HepG2 (cell line): ENCODE measurements around the gene GSTK1. TPM values are rescaled to one million over a fixed set of nuclear protein-coding genes. Genes with fewer than 3 reads are reported as not detected.
"Not testable (repeated sequence)": the region's sequence is repeated elsewhere in the genome, so short reads cannot be mapped to it uniquely, and the experiment has no call there.

Experiments used
- ATAC-seq: fragments of 200-7000 bp; cut with Tn5 transposase; 3 replicates; pipeline ENCODE4 v1.9.1; 2020; ENCODE audit warnings: mild to moderate bottlenecking, moderate library complexity
- BruUV-seq: library from RNA; stranded (reverse); fragments of 400-500 nt; replicated peaks from 2 replicates; lab custom pipeline; 2021; lab: Mats Ljungman, UMichigan
- CTCF ChIA-PET: fragments of 300-600 bp; formaldehyde crosslinking; extraction: SDS; loops from one replicate; lab custom pipeline; 2021; ENCODE audit warnings: low total read pairs, inconsistent platforms, low intra/inter-chr PET ratio; lab: Yijun Ruan, JAX
- POLR2A ChIA-PET: fragments of 350-600 bp; sonication (Branson Sonifier 250); formaldehyde crosslinking; loops from one replicate; lab custom pipeline; 2020; ENCODE audit warnings: antibody characterized with exemption, inconsistent platforms; lab: Yijun Ruan, JAX
- DNase-seq: peaks from one replicate; pipeline ENCODE4 v3.0.0-alpha.2; 2015; ENCODE audit warnings: low spot score
- FAIRE-seq: peaks from 3 replicates; lab custom pipeline; 2011; peaks lifted over from hg19 to GRCh38; lab: Jason Lieb, UNC
- H2AFZ ChIP-seq: one replicate; pipeline ENCODE4 v1.6.1; 2011; ENCODE audit warnings: low read length, inconsistent platforms
- H3K27ac ChIP-seq: fragments of 300-600 bp; 3 replicates; pipeline ENCODE4 v1.8.0; 2011; ENCODE audit warnings: mixed run types, mild to moderate bottlenecking, mixed read lengths, low read length, inconsistent platforms; ENCODE audit not compliant: insufficient read depth; ENCODE audit errors: extremely low read length
- H3K27me3 ChIP-seq, 2 experiments: fragments of 200-600 bp in 1 of 2; 2 replicates in 1 of 2; 3 replicates in 1 of 2; pipeline versions ENCODE4 v1.6.0 to v1.8.0; 2011; ENCODE audit warnings: low read length in 2 of 2, mild to moderate bottlenecking in 2 of 2, moderate library complexity in 2 of 2, inconsistent platforms in 1 of 2; ENCODE audit not compliant: insufficient read depth in 2 of 2, control insufficient read depth in 1 of 2
- H3K36me3 ChIP-seq, 2 experiments: fragments of 200-600 bp in 1 of 2; replicated peaks in 1 of 2; 2 replicates in 1 of 2; 3 replicates in 1 of 2; pipeline versions ENCODE4 v1.5.1 to v1.8.0; 2011; ENCODE audit warnings: low read length in 2 of 2, inconsistent platforms in 1 of 2; ENCODE audit not compliant: insufficient read depth in 2 of 2, control insufficient read depth in 1 of 2
- H3K4me1 ChIP-seq: 2 replicates; pipeline ENCODE4 v1.5.1; 2012; ENCODE audit warnings: low read length, inconsistent platforms; ENCODE audit not compliant: insufficient read depth
- H3K4me2 ChIP-seq: 2 replicates; pipeline ENCODE4 v1.6.0; 2011; ENCODE audit warnings: low read depth, low read length, inconsistent platforms
- H3K4me3 ChIP-seq, 3 experiments: fragments of 200-600 bp in 1 of 3; sonication (generic), shearing (Covaris generic) in 1 of 3; replicated peaks in 1 of 3; 2 replicates each; pipeline ENCODE4 v1.5.1; 2011 to 2016; ENCODE audit warnings: low read length in 3 of 3, inconsistent platforms in 2 of 3, low read depth in 2 of 3, mild to moderate bottlenecking in 2 of 3, control low read depth in 1 of 3, mixed read lengths in 1 of 3; ENCODE audit not compliant: insufficient read depth in 1 of 3
- H3K79me2 ChIP-seq: one replicate; pipeline ENCODE4 v1.6.1; 2011; ENCODE audit warnings: low read length, inconsistent platforms; ENCODE audit not compliant: insufficient read depth
- H3K9ac ChIP-seq: 2 replicates; pipeline ENCODE4 v1.6.0; 2011; ENCODE audit warnings: mild to moderate bottlenecking, low read depth, low read length, inconsistent platforms; ENCODE audit not compliant: insufficient read depth
- H3K9me3 ChIP-seq: 2 replicates; pipeline ENCODE4 v1.5.1; 2012; ENCODE audit warnings: mild to moderate bottlenecking, low read length
- H4K20me1 ChIP-seq: 2 replicates; pipeline ENCODE4 v1.6.0; 2011; ENCODE audit warnings: inconsistent platforms, mild to moderate bottlenecking, low read length, moderate library complexity; ENCODE audit not compliant: insufficient read depth
- AGO1 ChIP-seq: fragments of 200-400 bp; formaldehyde crosslinking; IDR thresholded peaks from 2 replicates; pipeline ENCODE4 v1.6.1; 2017; ENCODE audit warnings: mild to moderate bottlenecking, low read depth, low read length, moderate library complexity; ENCODE audit not compliant: poor library complexity, severe bottlenecking
- AHR ChIP-seq: IDR thresholded peaks from 2 replicates; pipeline ENCODE4 v1.6.1; 2018; ENCODE audit warnings: missing genetic modification reagents, missing compliant biosample characterization
- DNMT3B ChIP-seq: conservative IDR thresholded peaks from 2 replicates; pipeline ENCODE4 v1.6.1; 2016; ENCODE audit warnings: missing biosample characterization, control low read depth
- DR1 ChIP-seq: sonication (generic); formaldehyde crosslinking; IDR thresholded peaks from 2 replicates; pipeline ENCODE4 v1.8.0; 2021; ENCODE audit warnings: mild to moderate bottlenecking, missing genetic modification reagents, inconsistent platforms
- ELF3 ChIP-seq: IDR thresholded peaks from 2 replicates; pipeline ENCODE4 v1.6.1; 2016; ENCODE audit warnings: missing genetic modification reagents, missing compliant biosample characterization
- FOXC1 ChIP-seq: sonication (generic); formaldehyde crosslinking; IDR thresholded peaks from 2 replicates; pipeline ENCODE4 v1.8.0; 2022; ENCODE audit warnings: mild to moderate bottlenecking, missing genetic modification reagents, borderline replicate concordance
- GATA4 ChIP-seq: sonication (generic); IDR thresholded peaks from 2 replicates; pipeline ENCODE4 v1.6.1; 2016; ENCODE audit warnings: antibody characterized with exemption, low read depth, borderline replicate concordance
- NCOA5 ChIP-seq: sonication (generic); formaldehyde crosslinking; IDR thresholded peaks from 2 replicates; pipeline ENCODE4 v1.4.0; 2020; ENCODE audit warnings: missing genetic modification reagents
- PHF20 ChIP-seq: sonication (generic); formaldehyde crosslinking; IDR thresholded peaks from 2 replicates; pipeline ENCODE4 v1.5.0; 2020; ENCODE audit warnings: mild to moderate bottlenecking, missing genetic modification reagents
- SATB2 ChIP-seq: sonication (generic); formaldehyde crosslinking; IDR thresholded peaks from 2 replicates; pipeline ENCODE4 v1.5.0; 2020; ENCODE audit warnings: missing genetic modification reagents
- SRSF1 ChIP-seq: fragments of 200-400 bp; formaldehyde crosslinking; optimal IDR thresholded peaks from 2 replicates; pipeline ENCODE3; 2017; ENCODE audit warnings: mild to moderate bottlenecking, low read depth, low read length, moderate library complexity
- TRIM24 ChIP-seq: sonication (generic); formaldehyde crosslinking; IDR thresholded peaks from 2 replicates; pipeline ENCODE4 v1.8.0; 2022; ENCODE audit warnings: mild to moderate bottlenecking, missing genetic modification reagents
- ZFP90 ChIP-seq: sonication (generic); formaldehyde crosslinking; IDR thresholded peaks from 2 replicates; pipeline ENCODE4 v1.8.0; 2022; ENCODE audit warnings: missing genetic modification reagents, mild to moderate bottlenecking, inconsistent platforms, borderline replicate concordance
- ZNF547 ChIP-seq: sonication (generic); formaldehyde crosslinking; IDR thresholded peaks from 2 replicates; pipeline ENCODE4 v1.5.1; 2020; ENCODE audit warnings: mild to moderate bottlenecking, missing genetic modification reagents
- ZNF607 ChIP-seq: sonication (generic); formaldehyde crosslinking; IDR thresholded peaks from 2 replicates; pipeline ENCODE4 v1.5.1; 2020; ENCODE audit warnings: missing genetic modification reagents, mild to moderate bottlenecking, borderline replicate concordance
- ZNF850 ChIP-seq: sonication (generic); formaldehyde crosslinking; conservative IDR thresholded peaks from 2 replicates; pipeline ENCODE4 v1.9.0; 2021; ENCODE audit warnings: mild to moderate bottlenecking, missing genetic modification reagents
- ZSCAN20 ChIP-seq: sonication (generic); formaldehyde crosslinking; IDR thresholded peaks from 2 replicates; pipeline ENCODE4 v1.4.0; 2020; ENCODE audit warnings: missing genetic modification reagents, mild to moderate bottlenecking, borderline replicate concordance
- WGBS: methylation state at CpG from one replicate; pipeline ENCODE4 v1.1.6; 2017; ENCODE audit warnings: low lambda C conversion rate; 5-methylcytosine and 5-hydroxymethylcytosine counted together
- in situ Hi-C: cut with HindIII; loops from 2 replicates; pipeline ENCODE4 v1.10.0; 2017; ENCODE audit warnings: low pct_unique_long_range_greater_than_20kb; ENCODE audit not compliant: extremely low pct_ligation_motif_present
- intact Hi-C: fragments of 100-400 bp; cut with micrococcal nuclease; formaldehyde crosslinking; loops from one replicate; pipeline ENCODE4 v1.10.0; 2022; ENCODE audit not compliant: unreplicated experiment
- polyA plus RNA-seq, 8 experiments: library from polyadenylated mRNA; depleted of rRNA in 3 of 8; stranded (reverse) in 7 of 8; unstranded in 1 of 8; fragments of >200 nt; fragmentation: Illumina TruSeq in 4 of 8; extraction: Trizol in 4 of 8; gene quantifications; 2 replicates each; pipeline versions ENCODE4 v1.2.1 to v1.2.3, GENCODE V29; 2011 to 2016; ENCODE audit warnings: low read depth in 4 of 8, missing spikeins in 1 of 8, mixed read lengths in 1 of 8; ENCODE audit not compliant: insufficient read depth in 1 of 8
- total RNA-seq, 5 experiments: library from RNA; depleted of rRNA; stranded (reverse); fragments of >200 nt; fragmentation: Illumina TruSeq; extraction: Trizol; gene quantifications; 2 replicates each; pipeline ENCODE4 v1.2.3, GENCODE V29; 2016; ENCODE audit warnings: low read depth in 1 of 5
- TF ChIP-seq, protein P1 (sequence below): sonication (generic); formaldehyde crosslinking; IDR thresholded peaks from 2 replicates; pipeline ENCODE4 v1.4.0; 2020; ENCODE audit warnings: missing genetic modification reagents, borderline replicate concordance

The GSTK1 gene
- total and polyA plus RNA-seq, 2 of the 13 experiments (the other 11 are each of a cell fraction or from before 2014, with no cell fraction given), result 64.6 to 92.1 TPM

- TF ChIP-seq GATA4, result peak; percentile 79; the same call in 1 of the 2 replicates
- no peak; the same call in 1 of the 2 replicates for TF ChIP-seq ZNF547 (CRISPR knock-in tag)
- TF ChIP-seq PHF20 (CRISPR knock-in tag), result peak; percentile 88
- peak; percentile 70 for TF ChIP-seq ELF3 (CRISPR knock-in tag)
- peak; percentile 62; the same call in 1 of the 2 replicates for TF ChIP-seq ZNF607 (CRISPR knock-in tag)
- TF ChIP-seq DNMT3B (CRISPR knock-in tag), result no peak
- peak; percentile 50 for TF ChIP-seq AGO1
- no peak for TF ChIP-seq AHR
- no peak for TF ChIP-seq ZSCAN20 (CRISPR knock-in tag)
- TF ChIP-seq ZNF850 (CRISPR knock-in tag), result no peak
- TF ChIP-seq DR1 (CRISPR knock-in tag), result peak; percentile 60
- no peak for TF ChIP-seq TRIM24
- TF ChIP-seq SRSF1, result peak; percentile 88
- no peak for TF ChIP-seq NCOA5 (CRISPR knock-in tag)
- TF ChIP-seq FOXC1 (CRISPR knock-in tag), result peak; percentile 86; the same call in 1 of the 2 replicates
- TF ChIP-seq ZFP90 (CRISPR knock-in tag), result 0 out of 2 replicates have a peak, but pooled peaks have one; percentile 58
- no peak for TF ChIP-seq SATB2
- TF ChIP-seq, protein P1, sequence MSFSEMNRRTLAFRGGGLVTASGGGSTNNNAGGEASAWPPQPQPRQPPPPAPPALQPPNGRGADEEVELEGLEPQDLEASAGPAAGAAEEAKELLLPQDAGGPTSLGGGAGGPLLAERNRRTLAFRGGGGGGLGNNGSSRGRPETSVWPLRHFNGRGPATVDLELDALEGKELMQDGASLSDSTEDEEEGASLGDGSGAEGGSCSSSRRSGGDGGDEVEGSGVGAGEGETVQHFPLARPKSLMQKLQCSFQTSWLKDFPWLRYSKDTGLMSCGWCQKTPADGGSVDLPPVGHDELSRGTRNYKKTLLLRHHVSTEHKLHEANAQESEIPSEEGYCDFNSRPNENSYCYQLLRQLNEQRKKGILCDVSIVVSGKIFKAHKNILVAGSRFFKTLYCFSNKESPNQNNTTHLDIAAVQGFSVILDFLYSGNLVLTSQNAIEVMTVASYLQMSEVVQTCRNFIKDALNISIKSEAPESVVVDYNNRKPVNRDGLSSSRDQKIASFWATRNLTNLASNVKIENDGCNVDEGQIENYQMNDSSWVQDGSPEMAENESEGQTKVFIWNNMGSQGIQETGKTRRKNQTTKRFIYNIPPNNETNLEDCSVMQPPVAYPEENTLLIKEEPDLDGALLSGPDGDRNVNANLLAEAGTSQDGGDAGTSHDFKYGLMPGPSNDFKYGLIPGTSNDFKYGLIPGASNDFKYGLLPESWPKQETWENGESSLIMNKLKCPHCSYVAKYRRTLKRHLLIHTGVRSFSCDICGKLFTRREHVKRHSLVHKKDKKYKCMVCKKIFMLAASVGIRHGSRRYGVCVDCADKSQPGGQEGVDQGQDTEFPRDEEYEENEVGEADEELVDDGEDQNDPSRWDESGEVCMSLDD (CRISPR knock-in tag), result peak; percentile 78; the same call in 1 of the 2 replicates
Observed at GRCh38 chr7:143263266-143264195, at the start of gene GSTK1 (continued).

- intact Hi-C loops, BruUV-seq, H3K27me3 ChIP-seq, H4K20me1 ChIP-seq, H3K4me2 ChIP-seq, POLR2A ChIA-PET, FAIRE-seq, H2AFZ ChIP-seq, H3K9ac ChIP-seq, H3K27ac ChIP-seq, ATAC-seq, H3K4me1 ChIP-seq, H3K9me3 ChIP-seq, H3K4me3 ChIP-seq, DNase-seq, H3K36me3 ChIP-seq, H3K79me2 ChIP-seq: not testable (repeated sequence)
- in situ Hi-C loops, result loop anchor here (5.0 to 10.0 kb wide), 2 partner anchors 206 to 339 kb away; no protein-coding TSS in a partner anchor
- CTCF ChIA-PET, result interaction anchor here (5.3 kb wide), 1 partner anchor 204 kb away, joined by 178 read pairs; no protein-coding TSS in a partner anchor
- 17% methylated on average over 4 of the region's 4 CpGs for WGBS
Observed at GRCh38 chr7:143213478-143213877, 49.8 kb upstream of the GSTK1 start.
